Colonic mucosa (tissue), 4 donors: Measurements from ENCODE around the gene PSMC5. TPM values are rescaled to one million over a fixed set of nuclear protein-coding genes. Genes with fewer than 3 reads are reported as not detected.
"Not testable (repeated sequence)": the region's sequence is repeated elsewhere in the genome, so short reads cannot be mapped to it uniquely, and the experiment has no call there.

ENCODE experiments used
- DNase-seq: peaks from one replicate; pipeline ENCODE4 v3.0.0-alpha.2; 2020
- H3K27ac ChIP-seq: fragments of 200-600 bp; one replicate; pipeline ENCODE4 v1.8.0; 2021
- H3K27me3 ChIP-seq: fragments of 200-600 bp; one replicate; pipeline ENCODE4 v1.8.0; 2021
- H3K36me3 ChIP-seq: fragments of 200-600 bp; one replicate; pipeline ENCODE4 v1.8.0; 2021
- H3K4me1 ChIP-seq: fragments of 200-600 bp; one replicate; pipeline ENCODE4 v1.8.0; 2021; ENCODE audit warnings: mild to moderate bottlenecking
- H3K4me3 ChIP-seq: fragments of 200-600 bp; one replicate; pipeline ENCODE4 v1.8.0; 2021
- H3K9ac ChIP-seq, 2 donors: one replicate each; pipeline ENCODE4 v1.7.0; 2013; ENCODE audit warnings: control low read depth in 2 of 2, low read depth in 2 of 2, low read length in 2 of 2
- H3K9me3 ChIP-seq: fragments of 200-600 bp; one replicate; pipeline ENCODE4 v1.8.0; 2021
- CTCF ChIP-seq: fragments of 200-600 bp; IDR thresholded peaks from one replicate; pipeline ENCODE4 v1.8.0; 2022; ENCODE audit warnings: antibody characterized with exemption, mild to moderate bottlenecking
- intact Hi-C: fragments of 100-400 bp; cut with DNase I; formaldehyde crosslinking; loops from one replicate; pipeline ENCODE4 v1.14.1; 2022
- total RNA-seq, 2 donors: library from RNA; stranded (reverse); fragmentation: NEBNext Ultra II Directional in 1 of 2; extraction: Animal tissue kit (Norgen Biotek cat#: 25700) in 1 of 2; gene quantifications; one replicate each; pipeline ENCODE4 v1.2.1, GENCODE V29; 2021
- donor health status: healthy.
- donor health status: DM: no; HTN: no; CAD: no.
- donor health status: DM: no; HTN: no; CAD: no.

PSMC5 gene
- total RNA-seq, 2 donors from 2014 or later: 86.1 to 138 TPM

- TF ChIP-seq CTCF: no peak
- Histone ChIP-seq H3K36me3 (no peaks in the 10 kb centered on the region), H3K27ac (peak overlapping the region; percentile 92), H3K4me1 (peaks cover 19% of the 10 kb centered on the region), H3K27me3 (no peaks in the 10 kb centered on the region), H3K9ac (peak overlapping the region; percentile 98 to 99), H3K9me3 (no peaks in the 10 kb centered on the region), H3K4me3 (peak overlapping the region; percentile 93)
- peak; percentile 70 for DNase-seq
- intact Hi-C loops: no loop called here
These were observed 14.3 kb downstream of the PSMC5 start for GRCh38 chr17:63841350-63842172.

- Histone ChIP-seq H3K27ac (peak overlapping the region; percentile 92), H3K9me3 (no peaks in the 10 kb centered on the region), H3K4me3 (peak overlapping the region; percentile 93), H3K36me3 (no peaks in the 10 kb centered on the region), H3K27me3 (no peaks in the 10 kb centered on the region), H3K9ac (peak overlapping the region; percentile 98 to 99), H3K4me1 (peaks cover 19% of the 10 kb centered on the region)
- DNase-seq: peak; percentile 53
- no peak for TF ChIP-seq CTCF
- intact Hi-C loops: no loop called here
These were observed 14.9 kb downstream of the PSMC5 start for GRCh38 chr17:63842173-63842539.

- H3K4me3 ChIP-seq: peak within 1 kb of the TSS; percentile 93
- TF ChIP-seq CTCF: no peak
- H3K27ac ChIP-seq: peak within 1 kb of the TSS; percentile 92
- H3K9ac ChIP-seq: peak within 1 kb of the TSS; percentile 98 to 99
- H3K36me3 ChIP-seq: no peaks in the 10 kb centered on the region
- DNase-seq: peak; percentile 99
- intact Hi-C loops: no loop called here
- no peaks in the 10 kb centered on the region for H3K27me3 ChIP-seq
- no peaks in the 10 kb centered on the region for H3K9me3 ChIP-seq
- H3K4me1 ChIP-seq: peaks cover 19% of the 10 kb centered on the region
These were observed 15.5 kb downstream of the PSMC5 start, which contains the start of gene SMARCD2 for GRCh38 chr17:63842540-63843386. Gene SMARCD2 (minus strand): TSS chr17:63842685. CDS start chr17:63842674, 11 bp downstream.

- H3K36me3 ChIP-seq, H3K9me3 ChIP-seq, H3K27me3 ChIP-seq, intact Hi-C loops, DNase-seq: not testable (repeated sequence)
- H3K4me3 ChIP-seq: peak overlapping the region; percentile 93
- H3K9ac ChIP-seq: peak overlapping the region; percentile 52 to 55
- peaks cover 19% of the 10 kb centered on the region for H3K4me1 ChIP-seq
- peak overlapping the region; percentile 92 for H3K27ac ChIP-seq
These were observed 16.2 kb downstream of the PSMC5 start for GRCh38 chr17:63843387-63843888.

- Histone ChIP-seq H3K9me3 (no peaks in the 10 kb centered on the region), H3K36me3 (no peaks in the 10 kb centered on the region), H3K9ac (no peak overlapping the region), H3K4me1 (peaks cover 16% of the 10 kb centered on the region), H3K27me3 (no peaks in the 10 kb centered on the region), H3K4me3 (no peak overlapping the region), H3K27ac (peak overlapping the region; percentile 92)
- TF ChIP-seq CTCF: no peak
- intact Hi-C loops: no loop called here
- no peak for DNase-seq
These were observed 16.9 kb downstream of the PSMC5 start for GRCh38 chr17:63843910-63844677.
